Activated CD4-positive, CD25-positive, alpha-beta regulatory T cell treated with anti-CD3 and anti-CD28 coated beads, Interleukin-2, amount 50 U/mL, for 16 hours (primary cell): ENCODE measurements around the gene GTF3A.

Source experiments
- DNase-seq: peaks from one replicate; pipeline ENCODE4 v3.0.0-alpha.2; 2020; ENCODE audit warnings: low read depth, low spot score

The GTF3A gene

DNA sequence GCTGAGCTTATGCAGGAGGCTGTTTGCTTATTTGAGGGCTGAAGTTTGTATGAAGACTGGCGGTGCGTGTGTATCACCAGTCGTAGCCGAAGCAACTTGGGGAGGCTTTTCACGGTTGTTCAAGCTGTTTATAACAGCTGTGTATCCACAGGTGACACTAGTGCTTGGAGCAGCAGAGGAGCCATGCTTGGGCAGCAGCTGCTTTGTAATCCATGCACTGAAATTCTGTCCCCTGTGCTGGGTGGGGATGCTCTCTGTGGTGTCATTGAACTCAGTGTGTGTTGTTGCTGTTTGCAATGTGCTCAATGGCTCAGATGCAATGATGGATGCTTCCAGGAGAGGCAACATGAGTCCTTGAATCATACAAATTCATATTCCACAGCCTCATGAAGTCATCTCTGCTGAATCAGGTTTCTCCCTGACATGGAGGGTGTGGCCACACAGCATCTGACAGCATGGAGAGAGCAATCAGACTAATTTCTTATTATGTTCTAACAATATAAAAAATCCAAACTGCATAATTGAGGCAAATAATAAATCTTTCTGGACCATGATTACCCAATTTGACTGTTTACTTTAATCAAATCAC is 18.8 kb upstream of the GTF3A start:
- DNase-seq: no peak

DNA sequence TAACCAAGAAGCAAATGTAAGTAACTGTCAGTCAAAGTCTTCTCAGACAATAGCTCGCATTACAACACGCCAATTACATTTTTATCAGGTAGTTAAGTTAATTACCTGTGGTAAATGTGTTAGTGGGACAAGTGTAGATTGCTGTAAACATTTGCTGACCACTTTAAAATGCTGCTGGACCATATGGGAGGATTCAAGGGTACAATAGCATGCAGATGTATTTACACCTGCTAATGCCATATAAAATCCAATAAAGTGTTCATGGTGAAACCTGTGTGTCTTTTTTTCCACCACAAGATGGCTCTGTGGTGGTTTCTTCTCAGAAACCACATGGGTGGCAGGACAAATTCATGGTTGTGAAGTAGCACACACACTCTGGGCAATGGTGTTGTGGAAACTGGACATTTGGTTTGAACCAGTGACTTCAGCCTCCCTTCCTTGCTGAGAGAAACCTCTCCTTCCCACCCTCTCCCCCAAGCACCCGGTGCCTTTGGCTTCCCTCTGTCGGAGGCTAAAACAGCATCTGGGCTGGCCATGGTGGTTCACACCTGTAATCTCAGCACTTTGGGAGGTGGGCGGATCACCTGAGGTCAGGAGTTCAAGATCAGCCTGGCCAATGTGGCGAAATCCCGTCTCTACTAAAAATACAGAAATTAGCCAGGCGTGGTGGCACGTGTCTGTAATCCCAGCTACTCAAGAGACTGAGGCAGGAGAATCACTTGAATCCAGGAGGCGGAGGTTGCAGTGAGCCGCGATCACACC is 18.1 kb upstream of the GTF3A start:
- DNase-seq: peak; percentile 26

DNA sequence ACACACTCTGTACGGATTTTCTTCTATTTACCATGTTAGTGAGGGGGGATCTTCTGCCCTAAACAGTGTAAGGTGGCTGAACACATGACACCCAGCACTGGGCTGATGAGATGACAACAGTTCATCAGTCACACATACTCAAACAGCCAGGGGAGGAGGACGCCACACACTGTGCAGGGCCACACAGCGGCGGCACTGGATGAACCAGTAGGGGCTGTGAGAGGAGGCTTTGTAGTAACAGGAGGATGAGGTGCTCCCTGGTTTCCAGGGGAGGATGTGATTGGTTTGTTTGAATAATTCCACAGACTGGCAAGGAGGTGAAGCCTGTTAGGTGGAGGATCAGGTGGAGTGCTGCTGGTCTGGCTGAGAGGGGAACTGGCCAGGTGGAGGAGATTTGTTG is 16.3 kb upstream of the GTF3A start:
- DNase-seq: no peak

DNA sequence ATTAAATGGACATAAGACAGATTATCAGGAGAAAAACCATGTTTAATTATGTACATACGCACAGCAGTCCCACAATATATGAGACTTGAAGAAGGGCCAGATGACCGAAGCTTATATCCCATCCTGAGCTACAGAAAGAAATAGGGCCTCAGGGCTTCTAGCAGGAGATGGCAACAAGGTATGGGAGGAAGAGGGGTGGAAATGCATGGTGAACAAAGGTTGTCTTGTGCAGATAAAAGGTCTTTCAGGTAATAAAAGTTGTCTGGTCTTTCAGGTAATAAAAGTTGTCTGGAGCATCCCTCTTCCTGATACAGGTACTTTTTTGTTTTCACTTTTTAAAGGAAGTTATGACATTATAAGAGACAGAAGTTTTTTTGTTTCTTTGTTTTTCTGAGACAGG is 15.4 kb upstream of the GTF3A start:
- DNase-seq: no peak

DNA sequence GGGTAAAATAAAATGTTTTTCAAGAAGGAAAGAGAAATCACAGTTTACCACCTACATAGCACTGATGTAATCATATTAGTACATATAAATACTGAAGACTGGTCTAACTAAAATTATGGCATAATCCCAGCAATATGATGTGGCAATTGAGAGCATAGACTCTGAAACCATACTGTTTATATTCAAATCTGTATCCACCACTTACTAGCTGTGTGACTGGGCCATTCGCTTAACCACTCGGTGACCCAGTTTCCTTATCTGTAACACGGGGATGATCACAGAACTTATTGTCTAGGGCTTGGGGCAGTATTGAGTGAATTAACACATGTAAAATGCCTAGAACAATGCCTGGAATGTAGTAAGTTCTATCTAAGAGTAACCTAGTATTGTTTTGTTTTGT is 13.1 kb upstream of the GTF3A start:
- DNase-seq: no peak

DNA sequence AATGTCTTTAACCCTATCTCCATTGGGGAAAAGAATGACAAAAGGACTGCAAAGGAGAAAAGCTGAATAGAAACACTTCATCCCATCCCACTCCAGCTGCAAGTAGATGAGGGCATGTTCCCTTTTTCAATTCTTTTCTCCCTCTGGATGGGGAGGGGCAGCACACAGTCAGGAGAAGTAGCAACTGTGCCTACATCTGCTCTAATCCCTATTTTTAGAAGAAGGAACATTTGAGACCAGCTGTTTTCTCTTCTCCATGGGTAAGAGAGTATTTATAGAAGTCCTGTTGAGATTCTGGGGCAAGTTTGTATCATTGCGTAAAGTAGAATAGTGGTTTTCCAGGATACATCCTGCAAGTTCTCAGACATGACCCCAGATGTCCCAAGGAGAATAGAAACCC is 9.3 kb upstream of the GTF3A start:
- DNase-seq: no peak

DNA sequence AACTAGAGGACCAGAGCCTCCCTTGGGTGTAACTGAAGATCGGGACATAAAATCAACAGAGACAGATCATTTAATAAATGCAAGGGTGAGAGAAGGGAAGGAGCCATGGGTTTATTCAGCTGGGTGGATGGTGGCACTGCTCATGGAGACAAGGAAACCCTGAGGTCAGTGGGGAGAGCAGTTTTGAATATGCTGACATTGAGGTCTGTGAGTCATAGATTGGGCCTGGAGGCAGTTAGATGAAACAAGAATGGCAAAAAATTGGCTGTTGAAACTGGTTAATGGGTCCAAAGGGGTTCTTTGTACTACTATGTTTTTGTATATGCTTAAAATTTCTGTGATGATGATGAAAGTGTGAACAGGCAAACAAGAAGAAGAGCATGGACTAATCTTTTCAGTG is 5.1 kb upstream of the GTF3A start:
- no peak for DNase-seq

DNA sequence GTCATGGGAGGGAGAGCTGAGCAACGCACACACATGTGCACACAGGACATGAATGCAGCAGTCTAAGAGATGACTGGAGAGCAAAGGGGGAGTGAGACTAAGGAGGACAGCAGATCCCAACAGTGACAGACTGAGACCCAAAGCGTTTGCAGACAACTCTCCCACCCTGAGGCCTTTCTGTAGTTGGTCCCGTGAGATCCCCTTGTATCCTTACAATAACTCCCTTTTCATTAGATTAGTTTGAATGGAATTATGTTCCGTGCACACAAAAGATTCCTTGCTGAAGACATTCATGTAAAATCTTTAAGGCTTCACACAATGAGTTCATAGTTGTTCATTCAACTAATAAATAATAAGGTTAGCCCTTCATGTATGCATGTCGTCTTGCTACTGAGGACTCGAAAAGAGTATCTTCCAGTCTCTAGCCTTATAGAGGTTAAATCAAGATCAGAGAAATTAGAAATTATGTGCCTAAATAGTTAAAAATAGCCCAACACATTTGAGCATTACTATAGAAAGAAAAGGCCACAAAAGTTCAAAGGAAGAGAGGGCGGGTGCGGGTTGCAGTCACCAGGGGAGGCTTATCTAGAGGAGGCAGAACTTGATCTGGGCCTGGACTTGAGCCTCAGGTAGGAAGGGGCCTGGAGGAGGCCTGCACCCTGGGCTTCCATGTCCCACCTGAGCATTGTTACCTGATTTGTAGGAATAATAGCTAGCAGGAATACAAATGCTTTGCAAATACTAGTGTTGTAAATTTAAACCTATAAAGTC is 3.1 kb upstream of the GTF3A start:
- DNase-seq: no peak

DNA sequence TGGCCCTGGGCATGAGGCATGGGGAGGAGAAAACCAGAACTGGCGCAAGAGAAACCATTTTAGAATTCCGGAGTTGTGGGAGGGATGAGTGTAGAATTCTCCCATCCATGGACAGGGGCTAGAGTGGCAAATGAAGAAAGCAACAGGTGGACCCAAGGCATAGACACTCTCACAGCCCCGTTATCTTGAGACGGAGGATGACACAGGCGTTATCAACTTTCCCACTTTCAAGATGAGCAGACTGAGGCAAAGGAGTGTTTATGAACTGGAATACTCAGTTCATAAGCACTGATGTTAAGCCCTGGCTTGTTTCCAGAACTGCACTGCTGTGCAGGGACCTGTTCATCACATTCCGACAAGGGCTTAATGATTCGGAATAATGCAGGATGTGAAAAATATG is 1.1 kb upstream of the GTF3A start:
- DNase-seq: no peak

DNA sequence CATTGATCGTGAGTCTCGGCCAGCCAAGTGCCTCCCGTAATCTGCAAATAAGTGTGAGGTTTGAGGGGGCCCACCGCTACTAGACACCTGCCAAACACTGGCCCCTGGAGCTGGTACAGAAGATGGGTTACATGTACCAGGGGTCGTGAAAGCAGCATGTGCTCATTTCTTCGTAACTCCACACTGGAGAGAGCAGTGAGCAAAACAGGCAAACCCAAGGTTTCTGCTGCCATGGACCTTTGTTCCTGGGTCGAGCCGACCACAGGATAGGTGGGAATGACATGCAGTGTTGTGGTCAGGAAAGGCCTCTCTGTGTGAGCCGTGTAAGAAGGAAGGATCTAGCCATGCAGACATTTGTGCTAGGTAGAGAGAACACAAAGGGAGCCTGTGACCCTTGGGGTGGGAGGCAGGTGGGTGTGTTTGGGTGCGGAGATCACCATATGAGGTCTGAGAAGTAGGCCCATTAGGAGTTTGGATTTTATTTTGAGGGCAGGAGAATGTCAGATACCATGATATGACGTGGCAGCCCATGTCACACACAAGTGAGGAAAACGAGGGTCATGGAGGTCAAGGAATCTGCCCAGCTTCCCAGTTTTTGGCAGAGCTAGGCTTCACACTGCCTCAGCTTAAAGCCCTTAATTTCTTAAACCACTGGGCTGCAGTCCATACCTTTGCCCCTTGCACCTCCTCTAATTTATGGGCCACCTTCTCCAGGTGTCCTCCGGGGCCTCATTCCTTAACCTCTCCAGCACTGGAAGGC is 919 bp downstream of the GTF3A start:
- DNase-seq: no peak

DNA sequence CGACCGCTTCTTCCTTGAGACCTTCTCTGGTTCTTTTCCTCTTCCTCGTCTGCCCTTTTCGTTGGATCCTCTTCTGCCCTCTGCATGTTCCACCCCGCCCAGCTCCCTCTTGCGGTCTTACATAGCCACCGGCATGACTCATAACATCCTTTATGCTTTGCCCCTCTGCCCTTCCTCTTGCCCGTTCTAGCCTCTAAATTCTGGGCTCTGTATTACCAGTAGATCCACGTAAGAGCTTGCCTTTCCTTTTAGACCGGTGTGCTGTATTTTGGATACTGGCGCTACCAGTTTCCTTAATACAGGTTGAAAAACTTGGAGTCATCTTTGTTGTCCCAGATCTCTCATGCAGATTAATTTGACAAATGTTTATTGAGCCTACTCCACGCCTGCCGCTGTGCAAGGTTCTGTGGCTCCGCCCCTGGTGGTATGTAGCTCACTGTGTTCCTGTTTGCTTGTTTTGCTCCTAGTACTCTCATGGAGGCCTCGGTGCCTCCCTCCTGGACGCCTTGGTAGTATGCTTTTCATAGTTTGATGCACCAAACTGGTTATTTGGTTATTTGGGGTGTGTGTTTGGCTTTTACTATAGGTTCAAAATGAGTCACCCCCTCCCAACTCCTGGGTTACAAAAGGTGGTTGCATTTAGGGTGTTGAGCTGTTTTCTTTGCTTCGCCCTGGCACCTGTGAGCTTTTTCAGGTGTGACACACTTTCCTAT is 1.7 kb downstream of the GTF3A start:
- peak; percentile 61 for DNase-seq

DNA sequence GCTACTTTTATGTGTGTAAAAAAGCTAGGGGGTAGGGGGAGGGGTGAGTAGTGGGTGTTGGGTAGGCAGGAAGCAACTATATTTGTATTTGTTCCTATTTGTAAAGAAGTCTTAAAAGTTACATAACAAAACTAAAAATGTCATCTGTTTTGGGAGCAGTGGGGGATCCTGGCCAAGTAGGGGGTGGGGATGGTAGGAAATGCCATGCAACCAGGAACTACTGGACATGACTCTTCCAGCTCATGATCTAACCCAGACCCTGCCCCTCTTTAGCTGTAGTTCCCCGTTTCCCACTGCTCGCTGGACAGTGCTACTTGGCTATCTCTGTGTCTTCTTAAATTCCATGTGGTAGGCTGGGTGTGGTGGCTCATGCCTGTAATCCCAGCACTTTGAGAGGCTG is 3.2 kb downstream of the GTF3A start:
- DNase-seq: no peak

DNA sequence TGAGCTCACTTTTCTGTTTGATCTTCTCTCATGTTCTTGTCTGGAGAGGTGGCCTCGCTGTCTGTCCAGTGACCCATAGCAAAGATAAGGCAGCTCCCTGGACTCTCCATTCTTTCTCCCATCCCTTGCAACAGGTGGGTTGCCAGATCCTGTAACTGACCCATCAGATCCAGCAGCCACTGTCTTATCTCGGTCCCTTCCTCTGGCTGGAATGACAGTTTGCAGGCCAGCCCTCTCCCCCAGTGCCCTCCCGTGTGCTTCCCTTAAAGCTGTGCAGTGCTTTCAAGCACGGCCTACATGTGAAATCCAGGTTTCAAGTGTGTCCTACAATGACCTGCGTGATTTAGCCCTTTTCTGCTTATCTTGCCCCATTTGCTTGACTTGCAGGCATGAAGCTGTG is 3.7 kb downstream of the GTF3A start:
- no peak for DNase-seq

DNA sequence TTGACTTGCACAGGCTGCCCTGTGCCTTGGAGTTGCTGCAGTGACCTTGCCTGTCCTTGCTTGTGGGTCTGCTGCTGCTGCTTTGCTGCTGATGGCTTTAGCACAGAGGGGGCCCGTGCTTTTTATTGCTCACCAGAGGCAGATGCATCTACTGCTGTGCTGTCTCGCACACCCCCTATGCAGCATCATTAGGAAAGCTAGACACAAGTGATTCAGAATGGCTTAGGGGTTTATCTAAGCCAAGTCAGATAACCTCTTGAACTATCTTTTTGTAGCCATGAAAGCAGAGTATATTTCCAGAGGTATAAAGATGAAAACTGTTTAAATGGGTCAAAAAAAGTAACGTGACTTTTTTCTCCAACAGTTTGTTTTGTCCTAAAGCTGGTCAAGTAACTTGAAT is 7.8 kb downstream of the GTF3A start:
- no peak for DNase-seq

DNA sequence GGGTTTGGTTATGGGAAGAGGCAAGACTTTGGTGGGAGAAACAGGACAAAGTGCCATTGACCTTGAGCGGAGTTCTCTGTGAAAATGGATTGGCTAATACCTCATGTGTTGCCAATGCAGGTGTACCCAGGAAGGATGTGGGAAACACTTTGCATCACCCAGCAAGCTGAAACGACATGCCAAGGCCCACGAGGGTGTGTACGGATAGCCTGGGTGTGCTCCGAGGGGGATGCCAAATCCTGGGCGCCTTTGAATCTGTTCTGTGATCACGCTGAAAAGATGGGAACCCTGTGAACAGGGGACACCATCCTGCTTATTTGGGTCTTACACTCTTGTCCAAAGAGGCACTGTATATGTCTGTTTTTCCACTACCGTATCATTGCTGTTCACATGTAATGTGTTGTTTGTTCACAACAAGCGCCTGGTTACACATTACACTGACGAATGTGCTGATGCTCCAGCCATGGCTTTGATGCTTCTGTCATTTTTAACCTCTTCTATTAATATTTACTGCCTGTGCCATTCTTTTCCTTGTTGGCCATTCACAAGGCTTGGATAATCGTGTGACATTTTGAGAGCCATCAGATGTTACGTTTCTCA is 8.3 kb downstream of the GTF3A start:
- no peak for DNase-seq

DNA sequence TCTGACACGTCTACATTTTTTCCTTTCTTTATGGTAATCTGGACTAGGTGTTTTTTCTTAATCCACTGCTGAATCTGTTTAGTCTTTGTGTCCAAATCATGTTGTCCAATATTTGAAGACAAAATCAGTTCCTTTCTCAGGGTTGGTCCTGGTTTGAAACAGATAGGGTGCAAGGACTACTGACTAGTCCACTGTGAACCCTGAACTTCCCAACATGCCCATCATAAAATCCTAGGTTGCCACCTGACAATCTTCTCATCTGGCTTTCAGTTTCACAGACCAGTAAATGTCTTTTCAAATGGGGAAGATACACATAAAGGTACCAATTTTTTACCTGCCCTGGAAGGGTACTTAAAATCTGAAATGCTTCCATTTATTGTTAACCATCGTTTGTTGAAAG is 12.7 kb downstream of the GTF3A start:
- no peak for DNase-seq

DNA sequence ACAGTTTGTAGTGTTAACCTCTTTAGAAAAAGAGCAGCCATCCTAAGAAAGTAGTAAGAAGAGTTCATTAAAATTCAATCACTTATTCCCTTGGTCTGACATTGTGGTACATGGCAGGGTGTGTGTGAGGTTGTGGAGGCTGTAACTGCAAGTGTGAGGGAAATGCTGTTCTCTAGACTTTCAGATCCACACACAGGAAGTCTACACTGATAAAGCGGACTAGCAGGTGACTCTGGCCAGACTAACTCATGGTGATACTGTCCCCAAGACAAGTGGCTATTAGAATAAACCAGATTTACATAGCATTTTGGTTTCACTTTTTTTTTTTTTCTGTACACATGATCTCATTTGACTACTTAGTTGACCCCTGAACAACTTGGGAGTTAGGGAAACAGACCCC is 16.0 kb downstream of the GTF3A start:
- no peak for DNase-seq

DNA sequence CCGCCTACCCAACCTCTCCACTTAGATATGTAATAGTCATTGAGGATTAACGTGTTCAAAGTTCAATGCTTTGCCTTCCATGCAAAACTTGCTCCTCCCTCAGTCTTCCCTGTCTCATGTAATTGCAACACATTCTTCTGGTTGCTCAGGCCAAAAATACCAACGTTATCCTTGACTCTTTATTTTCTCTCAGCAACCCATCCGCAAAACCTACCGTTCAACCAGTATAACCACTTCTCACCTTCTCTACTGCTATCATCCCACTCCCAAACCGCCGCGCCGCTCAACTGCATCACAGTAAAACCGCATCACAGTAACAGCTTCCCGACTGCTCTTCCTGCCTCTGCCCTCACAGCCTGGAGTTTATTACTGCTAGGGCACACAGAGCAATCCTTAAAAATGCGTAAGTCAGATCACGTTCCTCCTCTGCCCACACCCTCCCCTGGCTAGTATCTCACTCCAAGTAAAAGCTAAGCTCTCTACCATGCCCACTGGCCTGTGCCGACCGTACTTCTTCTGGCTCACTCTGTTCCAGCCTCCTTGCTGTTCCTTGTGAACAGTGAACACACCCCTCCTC is 17.7 kb downstream of the GTF3A start:
- DNase-seq: no peak

DNA sequence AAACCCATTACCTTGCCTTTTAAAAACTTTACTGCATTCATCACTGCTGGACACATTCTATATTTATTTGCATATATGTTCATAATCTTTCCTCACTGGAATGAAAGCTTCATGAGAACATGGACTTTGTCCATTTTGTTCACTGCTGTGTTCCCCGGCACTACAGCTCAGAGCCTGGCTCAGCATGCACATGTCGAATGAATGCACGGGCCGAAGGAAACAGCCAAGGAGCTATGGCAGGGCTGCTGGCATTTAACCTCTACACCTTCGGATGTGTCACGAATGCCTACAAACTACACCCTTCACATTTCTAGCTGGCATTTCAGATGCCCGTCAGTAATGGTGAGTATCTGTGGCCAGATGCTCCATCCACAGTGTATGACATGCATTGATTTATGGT is 18.4 kb downstream of the GTF3A start:
- no peak for DNase-seq

DNA sequence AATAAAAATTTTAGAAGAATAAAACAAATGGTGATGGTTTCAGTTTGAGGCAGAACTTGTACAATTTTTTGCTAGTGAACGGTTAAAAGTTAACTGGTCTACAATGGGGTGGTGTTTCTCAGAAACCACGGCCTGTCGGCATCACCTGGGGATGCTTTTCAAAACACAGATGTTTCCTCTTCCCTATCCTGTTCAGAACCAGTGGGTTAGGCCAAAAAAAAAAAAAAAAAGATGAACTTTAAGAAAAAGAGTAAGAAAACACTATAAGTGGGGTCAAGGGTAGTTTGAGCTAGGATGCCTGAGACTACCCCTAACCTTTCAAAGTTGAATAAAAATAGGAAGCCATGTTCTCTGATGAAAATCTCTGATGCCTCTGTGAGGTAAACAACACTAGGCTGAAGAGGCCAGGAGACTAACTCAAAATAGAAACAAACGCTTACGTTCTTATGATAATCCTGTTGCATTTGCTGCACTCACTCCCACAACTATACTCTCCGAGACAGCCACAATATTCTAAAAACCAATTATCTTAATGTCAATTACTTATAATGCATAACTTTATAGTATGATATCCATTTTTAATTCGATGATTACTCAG is 22.7 kb downstream of the GTF3A start:
- no peak for DNase-seq
